ENCODE measurements around the gene ACP4.

Gene ACP4

GRCh38 chr19:50838239-50838638 lies 48.0 kb downstream of the ACP4 start:
- no peak overlapping the region for H3K27ac ChIP-seq
- no peak for DNase-seq (ENCODE audit: low read depth, low spot score)

- no peak for DNase-seq (ENCODE audit: low read depth, low spot score)
Measured at GRCh38 chr19:50839712-50840655, 49.8 kb downstream of the ACP4 start.

DNA sequence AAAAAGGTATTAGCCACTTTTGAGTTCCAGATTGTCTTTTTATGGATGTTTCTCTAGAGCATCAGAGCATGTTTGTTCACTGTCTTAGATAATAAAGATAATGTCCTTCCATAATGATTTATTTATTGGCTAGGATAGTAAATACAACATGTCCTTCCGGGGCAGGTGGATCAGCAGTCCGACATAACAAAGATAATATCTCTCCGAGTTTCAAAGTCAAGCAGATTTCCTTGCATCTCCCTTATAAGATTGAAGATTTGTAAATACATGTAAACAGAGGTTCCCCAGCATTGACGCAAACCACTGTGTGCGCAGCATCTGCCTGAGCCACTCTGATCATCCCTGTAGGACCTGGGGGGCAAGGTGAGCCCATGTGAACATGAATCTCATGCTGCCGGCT lies 51.9 kb downstream of the ACP4 start:
- DNase-seq (ENCODE audit: low read depth, low spot score), result no peak
- no peak overlapping the region for H3K27ac ChIP-seq

More at GRCh38 chr19:50839712-50840655, 49.8 kb downstream of the ACP4 start:
- H3K27ac ChIP-seq, result no peak overlapping the region

DNA sequence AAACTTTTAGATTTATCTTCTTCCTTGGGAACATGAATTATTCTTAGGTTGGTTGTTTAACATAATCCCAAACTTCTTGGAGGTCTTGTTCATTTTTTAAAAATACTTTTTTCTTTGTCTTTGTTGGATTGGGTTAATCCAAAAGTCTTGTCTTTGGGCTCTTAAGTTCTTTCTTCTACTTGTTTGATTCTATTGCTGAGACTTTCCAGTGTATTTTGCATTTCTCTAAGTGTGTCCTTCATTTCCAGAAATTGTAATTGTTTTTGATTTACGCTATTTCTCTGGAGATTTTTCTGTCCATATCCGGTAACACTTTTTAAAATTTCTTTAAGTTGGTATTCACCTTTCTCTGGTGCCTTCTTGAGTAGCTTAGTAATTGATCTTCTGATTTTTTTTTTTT lies 53.0 kb downstream of the ACP4 start:
- no peak overlapping the region for H3K27ac ChIP-seq
- DNase-seq (ENCODE audit: low read depth, low spot score), result no peak

DNA sequence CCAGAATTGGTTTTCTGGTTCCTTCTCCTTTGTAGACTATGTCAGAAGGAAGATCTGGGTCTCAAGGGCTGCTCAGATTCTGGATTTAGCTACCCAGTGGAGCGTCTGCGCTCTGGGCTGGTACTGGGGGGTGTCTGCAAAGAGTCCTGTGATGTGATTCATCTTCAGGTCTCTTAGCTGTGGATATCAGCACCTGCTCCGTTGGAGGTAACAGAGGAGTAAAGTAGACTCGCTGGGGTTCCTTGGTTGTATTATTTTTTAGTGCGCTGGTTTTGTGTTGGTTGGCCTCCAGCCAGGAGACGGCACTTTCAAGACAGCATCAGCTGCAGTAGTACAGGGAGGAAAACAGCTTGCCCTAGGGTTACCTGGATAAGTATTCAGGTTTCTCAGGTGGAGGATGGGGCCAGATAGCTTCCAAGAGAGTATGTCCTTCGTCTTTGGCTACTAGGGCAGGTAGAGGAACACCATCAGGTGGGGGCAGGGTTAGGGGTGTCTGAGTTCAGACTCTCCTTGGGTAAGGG lies 53.5 kb downstream of the ACP4 start:
- DNase-seq (ENCODE audit: low read depth, low spot score), result no peak
- no peak overlapping the region for H3K27ac ChIP-seq

GRCh38 chr19:50844296-50844935 lies 54.2 kb downstream of the ACP4 start:
- no peak for DNase-seq (ENCODE audit: low read depth, low spot score)
- H3K27ac ChIP-seq, result no peak overlapping the region
